ENCODE results near the gene FHIT.

The FHIT gene

DNA sequence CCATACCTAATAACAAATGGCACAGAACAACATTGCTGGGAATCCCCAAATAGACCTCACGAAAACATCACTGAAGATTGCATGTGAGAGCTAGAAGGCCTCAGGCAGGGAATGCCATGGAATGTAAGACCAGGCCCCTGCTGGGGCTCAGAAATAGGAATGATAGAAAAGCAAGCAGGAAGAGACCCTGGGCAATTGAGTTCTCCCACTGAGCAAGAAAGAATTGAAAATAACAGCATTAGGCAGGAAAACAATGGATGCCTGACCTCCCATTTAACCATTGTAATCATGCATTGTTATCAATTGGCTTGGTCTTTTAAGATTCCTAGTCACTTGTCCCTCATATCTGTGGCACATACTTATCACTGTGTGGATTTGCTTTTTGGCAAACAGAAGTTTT is 581.6 kb downstream of the FHIT start:
- H3K36me3 ChIP-seq (ENCODE audit: control insufficient read depth, low read length): no peaks in the 10 kb centered on the region
- no peaks in the 10 kb centered on the region for H3K79me2 ChIP-seq (ENCODE audit: control insufficient read depth, low read length)
- H3K9me3 ChIP-seq (ENCODE audit: control insufficient read depth, insufficient read depth, low read length): no peaks in the 10 kb centered on the region; the same call in 1 of the 2 replicates
- H4K20me1 ChIP-seq (ENCODE audit: control insufficient read depth, insufficient read depth, low read depth, low read length): no peaks in the 10 kb centered on the region
- no peak overlapping the region for H3K4me3 ChIP-seq (ENCODE audit: low read length)
- H3K9me2 ChIP-seq (replicated peaks; ENCODE audit: control insufficient read depth, low read length): no peaks in the 10 kb centered on the region
- no peaks in the 10 kb centered on the region for H3F3A ChIP-seq (ENCODE audit: control insufficient read depth, insufficient read depth)
- H3K27me3 ChIP-seq (ENCODE audit: control insufficient read depth, low read length): no peaks in the 10 kb centered on the region
- H3K4me2 ChIP-seq (ENCODE audit: low read length): no peak overlapping the region
- H3K4me1 ChIP-seq (ENCODE audit: control insufficient read depth, low read length): no peaks in the 10 kb centered on the region
- no peak overlapping the region for H3K27ac ChIP-seq (ENCODE audit: low read depth, low read length)
- no peak for TF ChIP-seq EZH2phosphoT487 (IDR thresholded peaks at IDR 0.05; ENCODE audit: borderline replicate concordance, low read length)
- TF ChIP-seq, protein P1, sequence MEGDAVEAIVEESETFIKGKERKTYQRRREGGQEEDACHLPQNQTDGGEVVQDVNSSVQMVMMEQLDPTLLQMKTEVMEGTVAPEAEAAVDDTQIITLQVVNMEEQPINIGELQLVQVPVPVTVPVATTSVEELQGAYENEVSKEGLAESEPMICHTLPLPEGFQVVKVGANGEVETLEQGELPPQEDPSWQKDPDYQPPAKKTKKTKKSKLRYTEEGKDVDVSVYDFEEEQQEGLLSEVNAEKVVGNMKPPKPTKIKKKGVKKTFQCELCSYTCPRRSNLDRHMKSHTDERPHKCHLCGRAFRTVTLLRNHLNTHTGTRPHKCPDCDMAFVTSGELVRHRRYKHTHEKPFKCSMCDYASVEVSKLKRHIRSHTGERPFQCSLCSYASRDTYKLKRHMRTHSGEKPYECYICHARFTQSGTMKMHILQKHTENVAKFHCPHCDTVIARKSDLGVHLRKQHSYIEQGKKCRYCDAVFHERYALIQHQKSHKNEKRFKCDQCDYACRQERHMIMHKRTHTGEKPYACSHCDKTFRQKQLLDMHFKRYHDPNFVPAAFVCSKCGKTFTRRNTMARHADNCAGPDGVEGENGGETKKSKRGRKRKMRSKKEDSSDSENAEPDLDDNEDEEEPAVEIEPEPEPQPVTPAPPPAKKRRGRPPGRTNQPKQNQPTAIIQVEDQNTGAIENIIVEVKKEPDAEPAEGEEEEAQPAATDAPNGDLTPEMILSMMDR (IDR thresholded peaks at IDR 0.05; ENCODE audit: low read depth, low read length, poor library complexity, severe bottlenecking): no peak

DNA sequence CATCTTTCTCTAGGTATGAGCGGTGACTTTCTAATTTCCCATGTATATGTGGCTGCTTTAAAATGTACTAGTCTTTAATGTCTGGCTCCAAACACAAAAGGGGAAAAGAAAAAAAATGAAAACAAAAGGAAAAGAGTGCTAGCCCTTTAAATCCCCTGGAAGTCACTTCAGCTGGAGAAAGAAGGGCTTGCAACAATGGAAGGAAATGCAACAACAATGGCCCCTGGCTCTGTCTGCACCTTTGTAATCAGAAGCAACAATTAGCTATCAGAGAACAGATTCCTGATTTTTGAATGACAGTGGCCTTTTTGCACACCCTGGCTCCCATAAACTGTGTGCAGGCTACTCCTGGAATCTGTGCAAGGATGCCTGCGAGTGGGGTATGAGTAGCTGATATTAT is 591.2 kb downstream of the FHIT start:
- Histone ChIP-seq H3K27me3 (ENCODE audit: control insufficient read depth, low read length) (no peaks in the 10 kb centered on the region), H4K20me1 (ENCODE audit: control insufficient read depth, insufficient read depth, low read depth, low read length) (no peaks in the 10 kb centered on the region), H3K4me2 (ENCODE audit: low read length) (no peak overlapping the region), H3K27ac (ENCODE audit: low read depth, low read length) (no peak overlapping the region), H3K9me2 (replicated peaks; ENCODE audit: control insufficient read depth, low read length) (no peaks in the 10 kb centered on the region), H3K36me3 (ENCODE audit: control insufficient read depth, low read length) (no peaks in the 10 kb centered on the region), H3K9me3 (ENCODE audit: control insufficient read depth, insufficient read depth, low read length) (no peaks in the 10 kb centered on the region), H3K4me3 (ENCODE audit: low read length) (no peak overlapping the region), H3F3A (ENCODE audit: control insufficient read depth, insufficient read depth) (no peaks in the 10 kb centered on the region), H3K4me1 (ENCODE audit: control insufficient read depth, low read length) (peaks cover 4% of the 10 kb centered on the region; the same call in 1 of the 2 replicates), H3K79me2 (ENCODE audit: control insufficient read depth, low read length) (no peaks in the 10 kb centered on the region)
- TF ChIP-seq, protein P1 (IDR thresholded peaks at IDR 0.05; ENCODE audit: low read depth, low read length, poor library complexity, severe bottlenecking): no peak
- TF ChIP-seq EZH2phosphoT487 (IDR thresholded peaks at IDR 0.05; ENCODE audit: borderline replicate concordance, low read length): no peak

DNA sequence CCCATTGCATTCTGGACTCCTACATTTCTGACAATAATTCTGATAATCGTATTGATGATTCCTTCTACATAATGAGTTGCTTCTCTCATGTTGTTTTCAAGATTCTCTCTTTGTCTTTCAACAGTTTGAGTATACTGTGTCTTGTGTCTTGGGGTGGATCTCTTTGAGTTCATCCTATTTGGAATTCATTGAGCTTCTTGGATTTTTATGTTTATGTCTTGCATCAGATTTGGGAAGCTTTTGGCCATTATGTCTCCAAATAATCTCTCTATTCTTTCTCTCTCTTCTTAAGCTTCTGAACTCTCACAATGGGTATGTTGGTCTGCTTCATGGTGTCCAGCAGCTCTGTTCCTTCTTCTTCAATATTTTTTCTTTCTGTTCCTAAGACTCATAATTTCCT is 592.2 kb downstream of the FHIT start:
- Histone ChIP-seq H3K27ac (ENCODE audit: low read depth, low read length) (no peak overlapping the region), H3F3A (ENCODE audit: control insufficient read depth, insufficient read depth) (no peaks in the 10 kb centered on the region), H3K27me3 (ENCODE audit: control insufficient read depth, low read length) (no peaks in the 10 kb centered on the region), H4K20me1 (ENCODE audit: control insufficient read depth, insufficient read depth, low read depth, low read length) (no peaks in the 10 kb centered on the region), H3K4me1 (ENCODE audit: control insufficient read depth, low read length) (peaks cover 4% of the 10 kb centered on the region; the same call in 1 of the 2 replicates), H3K9me3 (ENCODE audit: control insufficient read depth, insufficient read depth, low read length) (no peaks in the 10 kb centered on the region), H3K4me2 (ENCODE audit: low read length) (no peak overlapping the region), H3K79me2 (ENCODE audit: control insufficient read depth, low read length) (no peaks in the 10 kb centered on the region), H3K36me3 (ENCODE audit: control insufficient read depth, low read length) (no peaks in the 10 kb centered on the region), H3K4me3 (ENCODE audit: low read length) (no peak overlapping the region), H3K9me2 (replicated peaks; ENCODE audit: control insufficient read depth, low read length) (no peaks in the 10 kb centered on the region)
- TF ChIP-seq, protein P1 (IDR thresholded peaks at IDR 0.05; ENCODE audit: low read depth, low read length, poor library complexity, severe bottlenecking): no peak
- no peak for TF ChIP-seq EZH2phosphoT487 (IDR thresholded peaks at IDR 0.05; ENCODE audit: borderline replicate concordance, low read length)
